HG02571 (cell line): ENCODE results near the gene GAS6.
"Not testable (repeated sequence)": the region's sequence is repeated elsewhere in the genome, so short reads cannot be mapped to it uniquely, and the experiment has no call there.

Experiments
- ATAC-seq: cut with Tn5 transposase; IDR thresholded peaks from one replicate; pipeline ENCODE4 v1.9.1; 2021; ENCODE audit warnings: mild to moderate bottlenecking, moderate library complexity; ENCODE audit not compliant: unreplicated experiment

The GAS6 gene

GRCh38 chr13:113874177-113874576 is 10.3 kb upstream of the GAS6 start:
- ATAC-seq: no peak

- ATAC-seq: no peak
These were observed 5.4 kb upstream of the GAS6 start for GRCh38 chr13:113869263-113869662.

GRCh38 chr13:113867913-113868312 is 4.0 kb upstream of the GAS6 start:
- ATAC-seq: not testable (repeated sequence)

GRCh38 chr13:113865427-113865826 is 1.6 kb upstream of the GAS6 start:
- no peak for ATAC-seq

GRCh38 chr13:113864273-113864890 is 506 bp upstream of the GAS6 start:
- no peak for ATAC-seq

- peak; percentile 59 for ATAC-seq
These were observed 849 bp downstream of the GAS6 start for GRCh38 chr13:113862931-113863523.

- ATAC-seq: no peak
These were observed 1.5 kb downstream of the GAS6 start for GRCh38 chr13:113862191-113862930.

- ATAC-seq: no peak
These were observed 2.3 kb downstream of the GAS6 start for GRCh38 chr13:113861433-113862030.

GRCh38 chr13:113860665-113861432 is 3.0 kb downstream of the GAS6 start:
- no peak for ATAC-seq

GRCh38 chr13:113860051-113860664 is 3.7 kb downstream of the GAS6 start:
- no peak for ATAC-seq

GRCh38 chr13:113859311-113860050 is 4.4 kb downstream of the GAS6 start:
- ATAC-seq: no peak

- ATAC-seq: no peak
These were observed 6.2 kb downstream of the GAS6 start for GRCh38 chr13:113857531-113858195.

GRCh38 chr13:113856716-113857065 is 7.2 kb downstream of the GAS6 start:
- ATAC-seq: no peak

- ATAC-seq: no peak
These were observed 7.8 kb downstream of the GAS6 start for GRCh38 chr13:113855931-113856715.

- ATAC-seq: no peak
These were observed 8.6 kb downstream of the GAS6 start for GRCh38 chr13:113855012-113855921.

GRCh38 chr13:113854238-113855011 is 9.5 kb downstream of the GAS6 start:
- ATAC-seq: no peak
